MCF 10A (cell line): ENCODE results near the gene TRIM66. TPM values are rescaled to one million over a fixed set of nuclear protein-coding genes. Genes with fewer than 3 reads are reported as not detected.

Experiments used
- BruUV-seq: library from RNA; stranded (reverse); fragments of 400-500 nt; replicated peaks from 2 replicates; lab custom pipeline; 2021; lab: Mats Ljungman, UMichigan
- CTCF ChIA-PET: fragments of 300-600 bp; sonication (Branson Sonifier 250); formaldehyde crosslinking; extraction: SDS; loops from one replicate; lab custom pipeline; 2021; ENCODE audit warnings: antibody characterized with exemption, inconsistent platforms; lab: Yijun Ruan, JAX
- POLR2A ChIA-PET: fragments of 300-600, 350-650 bp; sonication (Branson Sonifier 250); formaldehyde crosslinking; extraction: SDS; loops from one replicate; lab custom pipeline; 2020; ENCODE audit warnings: antibody characterized with exemption, inconsistent platforms; lab: Yijun Ruan, JAX
- DNase-seq: peaks from one replicate; pipeline ENCODE4 v3.0.0-alpha.2; 2018; ENCODE audit not compliant: unreplicated experiment
- H3K27ac Mint-ChIP-seq: one replicate; pipeline ENCODE4 v1.8.0; 2022; ENCODE audit warnings: mild to moderate bottlenecking, low read depth, mixed read lengths; ENCODE audit not compliant: unreplicated experiment
- H3K27me3 Mint-ChIP-seq: one replicate; pipeline ENCODE4 v1.8.0; 2022; ENCODE audit warnings: mixed read lengths; ENCODE audit not compliant: insufficient read depth, unreplicated experiment
- H3K36me3 Mint-ChIP-seq: one replicate; pipeline ENCODE4 v1.8.0; 2022; ENCODE audit warnings: mild to moderate bottlenecking, moderate library complexity, mixed read lengths; ENCODE audit not compliant: insufficient read depth, unreplicated experiment
- H3K4me1 Mint-ChIP-seq: one replicate; pipeline ENCODE4 v1.8.0; 2022; ENCODE audit warnings: mixed read lengths; ENCODE audit not compliant: insufficient read depth, unreplicated experiment
- H3K4me3 Mint-ChIP-seq: one replicate; pipeline ENCODE4 v1.8.0; 2022; ENCODE audit warnings: mild to moderate bottlenecking, moderate library complexity, mixed read lengths; ENCODE audit not compliant: unreplicated experiment
- H3K9me3 Mint-ChIP-seq: one replicate; pipeline ENCODE4 v1.8.0; 2022; ENCODE audit warnings: mixed read lengths; ENCODE audit not compliant: unreplicated experiment
- CTCF ChIP-seq: fragments of 200-600 bp; IDR thresholded peaks from one replicate; pipeline ENCODE4 v1.8.0; 2022; ENCODE audit warnings: antibody characterized with exemption, mild to moderate bottlenecking; ENCODE audit not compliant: unreplicated experiment
- intact Hi-C: fragments of 100-400 bp; cut with micrococcal nuclease; formaldehyde crosslinking; loops from 2 replicates; pipeline ENCODE4 v1.14.1; 2022
- total RNA-seq: library from RNA; stranded (reverse); gene quantifications from 2 replicates; pipeline ENCODE4 v1.2.3, GENCODE V29; 2022

TRIM66 gene
- total RNA-seq, 1 experiment from 2014 or later, result 27.3 TPM

- ChIA-PET POLR2A (no interaction called here), CTCF (interaction anchor here (0.7 to 1.0 kb wide), 2 partner anchors 161 to 164 kb away, joined by 3 to 4 read pairs; no protein-coding TSS in a partner anchor)
Observed at GRCh38 chr11:8636127-8636526, 46.3 kb downstream of the TRIM66 start.

GRCh38 chr11:8634498-8634897 lies 48.0 kb downstream of the TRIM66 start:
- Mint-ChIP-seq H3K27ac (no peak overlapping the region), H3K27me3 (no peaks in the 10 kb centered on the region), H3K36me3 (peaks cover 43% of the 10 kb centered on the region), H3K4me1 (peaks cover 6% of the 10 kb centered on the region), H3K4me3 (no peak overlapping the region), H3K9me3 (no peaks in the 10 kb centered on the region)
- TF ChIP-seq CTCF, result no peak
- POLR2A ChIA-PET, result no interaction called here
- intact Hi-C loops, result no loop called here
- no TSS peak for BruUV-seq
- CTCF ChIA-PET, result interaction anchor here (0.6 kb wide), 1 partner anchor 1143 kb away, joined by 3 read pairs; no protein-coding TSS in a partner anchor
- DNase-seq, result no peak

More at GRCh38 chr11:8636127-8636526, 46.3 kb downstream of the TRIM66 start:
- no TSS peak for BruUV-seq
- Mint-ChIP-seq H3K4me3 (no peak overlapping the region), H3K36me3 (peaks cover 48% of the 10 kb centered on the region), H3K4me1 (peaks cover 6% of the 10 kb centered on the region), H3K27me3 (no peaks in the 10 kb centered on the region), H3K27ac (no peak overlapping the region), H3K9me3 (no peaks in the 10 kb centered on the region)
- intact Hi-C loops, result no loop called here
- no peak for TF ChIP-seq CTCF
- DNase-seq, result no peak

- no TSS peak for BruUV-seq
- ChIA-PET CTCF (interaction anchor here (0.6 to 1.7 kb wide), 8 partner anchors 10 to 332 kb away, joined by 3 to 7 read pairs (median 4); no protein-coding TSS in a partner anchor), POLR2A (interaction anchor here (0.6 to 2.3 kb wide), 4 partner anchors 28 to 173 kb away, joined by 3 to 10 read pairs (median 5); partner anchors contain the start of genes RPL27A and TRIM66)
- Mint-ChIP-seq H3K27ac (no peak overlapping the region), H3K4me3 (no peak overlapping the region), H3K36me3 (peaks cover 25% of the 10 kb centered on the region), H3K27me3 (no peaks in the 10 kb centered on the region), H3K9me3 (no peaks in the 10 kb centered on the region), H3K4me1 (peaks cover 17% of the 10 kb centered on the region)
- DNase-seq, result peak; percentile 65
- no peak for TF ChIP-seq CTCF
- intact Hi-C loops, result no loop called here
Observed at GRCh38 chr11:8631395-8632118, 50.9 kb downstream of the TRIM66 start.

GRCh38 chr11:8624698-8625097 lies 57.8 kb downstream of the TRIM66 start:
- BruUV-seq, result no TSS peak
- ChIA-PET POLR2A (no interaction called here), CTCF (interaction anchor here (0.5 to 0.9 kb wide), 2 partner anchors 16 to 21 kb away, joined by 3 to 4 read pairs; no protein-coding TSS in a partner anchor)
- Mint-ChIP-seq H3K9me3 (no peaks in the 10 kb centered on the region), H3K27ac (no peak overlapping the region), H3K4me3 (no peak overlapping the region), H3K36me3 (peaks cover 39% of the 10 kb centered on the region), H3K4me1 (peaks cover 11% of the 10 kb centered on the region), H3K27me3 (no peaks in the 10 kb centered on the region)
- intact Hi-C loops, result no loop called here
- no peak for DNase-seq
- TF ChIP-seq CTCF, result no peak
